ENCODE data around the gene JPH2. TPM values are rescaled to one million over a fixed set of nuclear protein-coding genes. Genes with fewer than 3 reads are reported as not detected.

JPH2 gene
- total RNA-seq, 1 experiment from 2014 or later: 0.81 TPM

DNA sequence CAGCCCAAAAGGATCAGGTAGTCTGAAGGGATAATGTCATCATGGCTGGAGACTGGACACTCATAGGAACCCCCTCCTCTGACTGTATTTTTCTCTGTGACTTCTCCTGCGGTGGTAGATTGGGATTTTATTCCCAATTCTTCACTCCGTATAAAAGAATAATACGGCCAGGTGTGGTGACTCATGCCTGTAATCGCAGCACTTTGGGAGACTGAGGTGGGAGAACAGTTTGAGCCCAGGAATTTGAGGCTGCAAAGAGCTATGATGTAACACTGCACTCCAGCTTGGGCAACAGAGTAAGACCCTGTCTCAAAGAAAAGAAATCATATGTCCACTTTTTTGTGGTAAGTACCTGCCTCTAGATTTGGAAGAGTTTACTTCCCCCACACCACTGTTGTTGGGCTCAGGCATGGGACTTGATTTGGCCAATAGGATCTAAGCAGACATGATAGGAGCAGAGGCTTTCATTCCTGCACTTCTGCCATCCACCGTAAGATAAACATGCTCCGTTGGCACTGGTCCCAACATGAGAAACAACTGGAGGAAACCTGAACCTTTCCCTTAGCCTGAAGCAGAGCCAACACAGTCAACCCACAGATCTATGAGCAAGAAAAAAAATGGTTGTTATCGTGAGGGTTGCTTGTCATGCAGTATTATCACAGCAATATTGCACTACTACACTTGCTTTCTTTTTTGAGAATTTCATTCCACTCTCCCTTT is 82.0 kb downstream of the JPH2 start (continued):
- TF ChIP-seq AR (CRISPR knock-in tag; IDR thresholded peaks at IDR 0.05) (no peak), ZNF416 (CRISPR knock-in tag; IDR thresholded peaks at IDR 0.05) (no peak), ETV6 (CRISPR knock-in tag; IDR thresholded peaks at IDR 0.05) (no peak), ZMAT4 (CRISPR knock-in tag; IDR thresholded peaks at IDR 0.05) (no peak), PRRX2 (CRISPR knock-in tag; IDR thresholded peaks at IDR 0.05) (no peak), IRF2 (CRISPR knock-in tag; IDR thresholded peaks at IDR 0.05; ENCODE audit: borderline replicate concordance, low read depth) (no peak)

DNA sequence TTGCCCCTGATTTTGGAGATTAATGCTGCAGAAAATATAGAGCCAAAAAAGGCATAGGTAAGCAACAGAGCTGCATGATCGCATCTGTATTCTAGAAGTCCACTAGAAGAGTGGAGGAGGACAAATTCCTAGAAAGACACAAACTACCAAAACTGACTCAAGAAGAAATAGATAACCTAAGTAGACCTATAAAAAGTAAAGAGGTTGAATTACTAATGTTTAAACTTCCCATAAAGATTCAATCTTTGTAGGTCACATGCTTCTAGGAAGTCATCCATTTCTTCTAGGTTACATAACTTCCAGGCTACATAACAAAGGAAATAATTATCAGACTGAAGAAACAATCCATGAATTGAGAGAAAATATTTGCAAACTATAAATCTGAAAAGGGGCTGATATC is 84.4 kb downstream of the JPH2 start:
- ATAC-seq: no peak
- CTCF ChIA-PET: no interaction called here
- H3K27me3 Mint-ChIP-seq (ENCODE audit: low read depth): peaks cover 16% of the 10 kb centered on the region
- TF ChIP-seq CBFB (CRISPR knock-in tag; IDR thresholded peaks at IDR 0.05; ENCODE audit: low read depth) (no peak), ZNF232 (CRISPR knock-in tag; IDR thresholded peaks at IDR 0.05) (no peak), ZNF317 (CRISPR knock-in tag; IDR thresholded peaks at IDR 0.05; ENCODE audit: borderline replicate concordance, low read depth) (no peak), EMX1 (CRISPR knock-in tag; IDR thresholded peaks at IDR 0.05) (no peak), ETV6 (CRISPR knock-in tag; IDR thresholded peaks at IDR 0.05) (no peak), NR2C2 (CRISPR knock-in tag; IDR thresholded peaks at IDR 0.05) (no peak), PRDM15 (CRISPR knock-in tag; IDR thresholded peaks at IDR 0.05) (no peak), FOXJ3 (CRISPR knock-in tag; IDR thresholded peaks at IDR 0.05; ENCODE audit: borderline replicate concordance) (no peak), ZNF281 (CRISPR knock-in tag; IDR thresholded peaks at IDR 0.05) (no peak), ZNF396 (CRISPR knock-in tag; IDR thresholded peaks at IDR 0.05; ENCODE audit: borderline replicate concordance) (no peak), CTCF (IDR thresholded peaks at IDR 0.05) (no peak), E2F5 (CRISPR knock-in tag; IDR thresholded peaks at IDR 0.05) (no peak), MXD4 (CRISPR knock-in tag; IDR thresholded peaks at IDR 0.05; ENCODE audit: borderline replicate concordance) (no peak), ZNF121 (CRISPR knock-in tag; IDR thresholded peaks at IDR 0.05) (no peak)
- TF ChIP-seq, protein P1, sequence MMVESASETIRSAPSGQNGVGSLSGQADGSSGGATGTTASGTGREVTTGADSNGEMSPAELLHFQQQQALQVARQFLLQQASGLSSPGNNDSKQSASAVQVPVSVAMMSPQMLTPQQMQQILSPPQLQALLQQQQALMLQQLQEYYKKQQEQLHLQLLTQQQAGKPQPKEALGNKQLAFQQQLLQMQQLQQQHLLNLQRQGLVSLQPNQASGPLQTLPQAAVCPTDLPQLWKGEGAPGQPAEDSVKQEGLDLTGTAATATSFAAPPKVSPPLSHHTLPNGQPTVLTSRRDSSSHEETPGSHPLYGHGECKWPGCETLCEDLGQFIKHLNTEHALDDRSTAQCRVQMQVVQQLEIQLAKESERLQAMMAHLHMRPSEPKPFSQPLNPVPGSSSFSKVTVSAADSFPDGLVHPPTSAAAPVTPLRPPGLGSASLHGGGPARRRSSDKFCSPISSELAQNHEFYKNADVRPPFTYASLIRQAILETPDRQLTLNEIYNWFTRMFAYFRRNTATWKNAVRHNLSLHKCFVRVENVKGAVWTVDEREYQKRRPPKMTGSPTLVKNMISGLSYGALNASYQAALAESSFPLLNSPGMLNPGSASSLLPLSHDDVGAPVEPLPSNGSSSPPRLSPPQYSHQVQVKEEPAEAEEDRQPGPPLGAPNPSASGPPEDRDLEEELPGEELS (CRISPR knock-in tag; IDR thresholded peaks at IDR 0.05): no peak
- TF ChIP-seq, protein P2, sequence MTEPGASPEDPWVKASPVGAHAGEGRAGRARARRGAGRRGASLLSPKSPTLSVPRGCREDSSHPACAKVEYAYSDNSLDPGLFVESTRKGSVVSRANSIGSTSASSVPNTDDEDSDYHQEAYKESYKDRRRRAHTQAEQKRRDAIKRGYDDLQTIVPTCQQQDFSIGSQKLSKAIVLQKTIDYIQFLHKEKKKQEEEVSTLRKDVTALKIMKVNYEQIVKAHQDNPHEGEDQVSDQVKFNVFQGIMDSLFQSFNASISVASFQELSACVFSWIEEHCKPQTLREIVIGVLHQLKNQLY (CRISPR knock-in tag; IDR thresholded peaks at IDR 0.05): no peak

More for the DNA sequence above, 84.4 kb downstream of the JPH2 start:
- no peak for DNase-seq (ENCODE audit: low spot score)
- peaks cover 19% of the 10 kb centered on the region for H3K9me3 Mint-ChIP-seq
- POLR2A ChIA-PET: no interaction called here
- no peak overlapping the region for H3K4me3 Mint-ChIP-seq
- no peaks in the 10 kb centered on the region for H3K4me1 Mint-ChIP-seq
- H3K36me3 Mint-ChIP-seq: peaks cover 4% of the 10 kb centered on the region
- H3K27ac Mint-ChIP-seq: no peak overlapping the region

Data from WTC11 (cell line).